HG03108 (cell line): Measurements from ENCODE around the gene KRT222.

Experiments
- ATAC-seq: cut with Tn5 transposase; IDR thresholded peaks from one replicate; pipeline ENCODE4 v1.9.1; 2021; ENCODE audit warnings: moderate library complexity; ENCODE audit not compliant: unreplicated experiment

KRT222 gene

DNA sequence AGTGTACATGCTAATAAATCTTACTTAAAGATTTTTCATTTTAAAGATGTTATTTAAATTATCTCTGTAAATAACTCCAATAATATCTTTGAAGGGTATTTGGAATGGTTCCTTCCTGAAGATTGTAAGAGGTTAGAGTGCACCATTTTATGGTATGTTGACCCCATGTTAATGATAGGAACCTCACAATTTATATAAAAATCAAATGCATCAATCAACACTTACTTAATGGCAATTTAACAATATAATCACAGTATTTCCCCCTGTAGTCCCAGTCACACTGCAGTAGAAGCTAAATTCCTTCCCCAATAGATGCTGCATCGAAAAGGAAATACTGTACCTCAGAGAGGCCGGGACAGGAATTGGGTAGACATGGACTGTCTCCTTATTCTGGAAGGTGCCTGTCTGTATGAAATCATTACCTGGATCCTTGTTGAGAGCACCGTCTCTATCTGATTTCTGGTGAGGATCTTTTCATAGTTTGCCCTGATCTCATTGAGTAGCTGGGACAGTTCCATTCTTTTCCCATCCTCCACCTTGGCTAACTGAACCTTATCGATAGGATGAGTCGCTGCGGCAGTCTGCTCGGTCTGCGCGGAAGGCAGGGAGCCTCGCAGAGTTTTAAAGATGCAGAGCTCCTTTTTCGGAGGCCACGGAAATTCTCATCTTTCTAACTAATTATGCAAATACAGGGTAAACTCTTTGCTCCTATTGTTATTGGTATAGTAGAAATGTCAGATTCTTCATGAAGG, at the start of gene KRT222:
TSS of gene KRT222 (minus strand) at position 596 of the 752 bp plus-strand sequence. CDS start at position 518, 78 bp downstream.
- ATAC-seq, result no peak

DNA sequence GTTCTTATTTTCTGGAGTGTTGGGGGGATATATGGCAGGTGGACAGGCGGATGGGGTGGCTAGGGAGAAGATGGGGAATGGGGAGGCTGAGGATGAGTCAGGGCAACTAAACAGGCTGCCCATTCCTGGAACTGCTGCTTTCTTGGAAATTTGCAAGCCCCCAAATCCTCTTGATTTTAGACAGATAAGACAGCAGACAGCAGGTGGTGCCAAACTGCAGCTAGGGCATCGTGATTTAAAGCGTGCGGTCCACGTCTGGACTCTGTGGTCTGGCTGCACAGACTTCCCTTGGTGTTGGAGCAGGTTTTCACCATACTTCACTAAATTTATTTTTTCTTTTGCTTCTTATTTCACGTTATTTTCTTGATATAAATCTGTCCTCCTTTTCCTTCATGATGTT, 49.5 kb upstream of the KRT222 start:
- ATAC-seq, result no peak

- ATAC-seq, result no peak
These were observed 42.8 kb upstream of the KRT222 start for GRCh38 chr17:40707745-40708144.

GRCh38 chr17:40705584-40705983, 40.6 kb upstream of the KRT222 start:
- no peak for ATAC-seq

DNA sequence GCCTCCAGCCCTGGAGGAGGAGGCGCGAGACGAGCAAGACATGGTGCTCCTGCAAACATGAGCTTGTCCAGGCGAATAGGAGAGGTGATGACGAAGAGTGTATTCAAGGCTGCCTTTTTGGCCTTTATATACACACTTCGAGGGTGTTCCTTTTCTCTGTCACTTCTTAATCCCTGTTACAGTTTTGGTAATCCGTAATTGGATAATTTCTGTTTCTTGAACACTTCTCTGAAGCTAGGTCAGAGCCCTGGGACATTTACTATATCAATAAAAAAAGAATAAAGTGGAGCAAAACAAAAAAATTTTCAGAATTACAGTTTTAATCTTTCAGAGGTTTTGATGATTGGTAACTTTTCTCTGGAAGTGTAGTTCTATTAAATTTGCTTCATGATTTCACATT, 38.7 kb upstream of the KRT222 start, which contains the start of gene KRT24:
TSS of gene KRT24 (minus strand) at position 101 of the 400 bp plus-strand sequence. CDS start at position 42, 59 bp downstream.
- ATAC-seq, result no peak

- no peak for ATAC-seq
These were observed 37.3 kb upstream of the KRT222 start for GRCh38 chr17:40702271-40702670.

- no peak for ATAC-seq
These were observed 34.9 kb upstream of the KRT222 start for GRCh38 chr17:40699853-40700252.

- ATAC-seq, result no peak
These were observed 34.4 kb upstream of the KRT222 start for GRCh38 chr17:40699371-40699770.

DNA sequence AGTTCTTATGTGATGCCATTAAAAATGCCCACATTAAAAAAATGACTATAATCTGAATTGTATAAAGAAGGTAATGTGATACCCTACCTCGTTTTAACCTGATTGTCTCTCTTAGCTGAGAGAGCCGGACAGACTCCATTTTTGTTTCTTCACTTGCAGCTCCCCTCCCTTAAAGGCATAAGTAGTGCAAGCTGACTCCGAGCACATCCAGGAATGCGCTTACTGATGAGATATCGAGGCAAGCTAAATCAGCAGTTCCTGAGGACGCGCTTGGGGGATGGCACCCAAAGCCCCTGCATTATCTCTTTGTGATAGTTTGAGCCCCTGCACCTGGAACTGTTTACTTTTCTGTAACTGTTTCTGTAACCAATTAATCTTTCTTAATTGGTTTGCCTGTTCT, 32.3 kb upstream of the KRT222 start:
- no peak for ATAC-seq

- ATAC-seq, result no peak
These were observed 31.7 kb upstream of the KRT222 start for GRCh38 chr17:40696651-40697072.

DNA sequence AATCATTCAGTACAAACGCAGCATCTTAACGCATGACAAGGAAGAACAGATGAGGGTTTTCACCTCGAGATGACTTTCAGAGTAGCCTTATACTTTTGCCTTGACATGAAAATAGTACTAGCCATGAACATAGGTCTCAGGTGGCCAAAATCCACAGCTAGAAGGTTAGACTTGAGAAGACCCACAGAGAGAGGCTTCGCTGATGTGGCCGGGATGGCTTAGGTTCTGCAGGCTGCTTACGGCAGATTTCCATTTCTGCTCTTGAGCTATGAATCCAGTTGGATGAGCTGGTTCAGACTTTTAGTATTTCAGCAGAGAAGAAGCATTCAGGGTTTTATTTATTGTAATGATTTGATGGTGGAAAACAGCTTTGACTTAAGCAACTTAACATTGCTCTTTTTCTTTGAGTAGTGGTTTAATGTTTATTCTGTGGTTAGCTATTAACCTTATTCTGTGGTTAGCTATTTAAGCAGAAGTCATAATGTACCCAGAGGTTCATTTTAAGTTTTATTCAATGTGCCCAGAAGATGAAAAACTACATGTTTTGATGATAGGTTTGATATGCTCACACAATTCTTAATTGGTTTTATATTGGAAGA, 31.0 kb upstream of the KRT222 start:
- no peak for ATAC-seq

DNA sequence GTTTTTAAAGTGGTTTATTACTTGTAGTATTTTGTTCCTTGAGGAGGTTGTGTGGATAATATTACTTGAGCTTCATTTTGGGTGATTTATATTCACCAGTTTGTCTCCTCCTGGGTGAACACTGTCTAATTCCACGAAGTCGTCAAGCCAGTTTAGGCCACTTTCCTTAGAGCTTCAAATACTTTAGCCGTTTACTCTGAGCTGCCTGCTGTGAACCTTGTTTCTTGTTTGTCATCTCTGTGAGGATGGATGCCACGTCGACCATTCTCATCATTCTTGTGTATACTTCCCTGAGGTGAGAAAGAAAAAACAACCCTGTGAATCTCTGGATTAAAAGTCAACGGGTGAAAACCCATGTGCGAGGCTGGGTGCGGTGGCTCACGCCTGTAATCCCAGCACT, 29.6 kb upstream of the KRT222 start:
- ATAC-seq, result no peak

- ATAC-seq, result no peak
These were observed 22.1 kb upstream of the KRT222 start for GRCh38 chr17:40687106-40687505.

DNA sequence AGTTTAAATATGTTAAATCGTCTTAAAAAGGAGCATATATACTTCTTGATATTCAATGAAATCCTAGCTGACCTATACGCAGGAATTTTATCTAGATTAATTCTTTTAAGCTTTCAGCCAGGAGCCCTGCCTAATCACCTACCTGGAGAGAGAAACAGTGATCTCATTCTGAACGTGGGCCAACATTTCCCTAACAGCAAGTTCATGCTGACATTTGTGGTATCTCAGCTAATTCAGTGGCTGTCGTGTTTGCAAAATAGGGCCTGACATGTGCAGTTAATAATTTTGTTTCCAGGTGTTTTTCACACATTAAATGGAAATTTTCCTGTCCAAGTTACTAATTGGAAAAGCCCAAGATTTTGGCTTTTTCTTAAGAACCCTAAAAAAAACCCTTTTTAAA, 21.2 kb upstream of the KRT222 start:
- ATAC-seq, result no peak

DNA sequence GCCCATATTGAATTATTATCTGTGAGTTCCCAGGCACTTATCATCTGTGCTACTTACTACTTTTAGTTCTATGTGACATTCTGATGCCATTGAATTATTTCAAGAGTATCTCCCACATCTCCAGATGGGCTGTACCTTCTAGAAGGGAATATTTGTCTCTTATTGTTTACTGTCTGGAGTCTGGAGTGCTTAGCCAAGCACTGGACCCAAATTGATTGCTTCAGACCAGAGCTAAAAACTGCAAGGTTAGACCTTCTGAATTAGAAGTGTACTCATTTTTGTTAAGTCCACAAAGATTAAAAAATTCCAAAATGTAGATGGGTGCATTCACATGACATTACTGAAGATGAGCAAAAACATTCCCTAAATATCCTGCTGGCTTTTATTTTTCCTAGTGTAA, 16.0 kb upstream of the KRT222 start:
- ATAC-seq, result no peak

- ATAC-seq, result no peak
These were observed 14.5 kb upstream of the KRT222 start for GRCh38 chr17:40679523-40679907.

- no peak for ATAC-seq
These were observed 14.0 kb upstream of the KRT222 start for GRCh38 chr17:40678902-40679522.

GRCh38 chr17:40675905-40676304, 10.9 kb upstream of the KRT222 start:
- no peak for ATAC-seq

GRCh38 chr17:40672654-40673053, 7.7 kb upstream of the KRT222 start:
- ATAC-seq, result no peak

- no peak for ATAC-seq
These were observed 6.3 kb upstream of the KRT222 start for GRCh38 chr17:40671282-40671681.

DNA sequence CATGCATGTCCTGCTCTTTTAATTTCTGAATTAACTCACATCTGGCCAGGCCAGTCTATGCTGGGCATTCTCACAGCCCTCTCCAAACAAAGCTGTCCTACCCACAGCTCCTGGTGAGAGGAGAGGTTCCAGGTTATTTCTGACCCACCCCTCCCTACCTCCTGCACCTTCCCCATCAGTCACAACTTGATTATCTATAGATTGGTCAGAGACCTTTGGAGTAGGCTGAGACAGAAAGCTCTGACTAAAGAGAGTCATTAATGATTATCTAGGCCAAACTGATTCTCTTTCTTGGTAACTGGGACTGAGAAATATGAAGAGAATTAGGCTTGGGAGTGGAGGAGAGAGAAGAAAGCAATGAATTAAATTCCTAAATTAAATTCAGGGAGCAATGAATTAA, 1.4 kb upstream of the KRT222 start:
- ATAC-seq, result no peak

DNA sequence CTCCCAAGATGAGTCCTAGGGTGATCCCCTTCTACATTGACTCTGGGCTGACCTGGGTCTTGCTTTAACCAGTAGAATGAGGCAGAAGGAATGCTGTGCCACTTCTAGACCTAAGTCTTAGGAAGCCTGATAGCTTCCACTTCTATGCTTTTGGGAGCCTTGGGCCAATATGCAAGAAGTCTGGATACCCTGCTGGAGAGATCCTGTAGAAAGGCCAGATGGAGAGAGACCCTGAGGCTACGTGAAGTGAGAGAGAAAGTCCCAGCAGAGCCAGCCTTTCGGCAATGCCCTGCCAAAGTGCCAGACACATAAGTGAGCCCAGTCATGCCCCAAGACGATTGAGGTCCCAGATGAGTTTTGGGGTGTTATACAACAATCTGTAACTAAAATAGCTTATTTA, 1.7 kb downstream of the KRT222 start:
- no peak for ATAC-seq
